ENCODE data around the gene TGM6. TPM values are rescaled to one million over a fixed set of nuclear protein-coding genes. Genes with fewer than 3 reads are reported as not detected.

Gene TGM6
- total and polyA plus RNA-seq, 4 donors, result not detected

- H3K4me1 ChIP-seq (ENCODE audit: control insufficient read depth in 5 of 5, insufficient read depth in 5 of 5, low read length in 5 of 5), result no peaks in the 10 kb centered on the region
- no peak overlapping the region for H3K27ac ChIP-seq (ENCODE audit: low read depth in 1 of 2, low read length in 1 of 2)
- H3K27me3 ChIP-seq (ENCODE audit: control insufficient read depth in 3 of 3, insufficient read depth in 3 of 3, low read length in 2 of 3), result peaks cover 0 to 5% (median 0%) of the 10 kb centered on the region in 3 donors
- ATAC-seq (ENCODE audit: insufficient read depth, low FRiP score) (no peak), DNase-seq (no peak)
- no peak overlapping the region for H3K4me3 ChIP-seq
- H3K36me3 ChIP-seq (ENCODE audit: control insufficient read depth in 4 of 4, insufficient read depth in 4 of 4, low read length in 4 of 4), result no peaks in the 10 kb centered on the region
- no peak for TF ChIP-seq CTCF (IDR thresholded peaks at IDR 0.05; ENCODE audit: control extremely low read depth, extremely low read depth)
- WGBS, 2 donors, result 73 to 95% methylated on average over 1 of the region's 1 CpG
- H3K9ac ChIP-seq (ENCODE audit: insufficient read depth in 1 of 2, low read length in 2 of 2), result no peak overlapping the region
- H3K9me3 ChIP-seq (ENCODE audit: control insufficient read depth in 4 of 4, insufficient read depth in 3 of 4, low read length in 3 of 4), result peaks cover 0 to 5% (median 0%) of the 10 kb centered on the region in 4 donors
Measured at GRCh38 chr20:2398449-2398848, 17.7 kb downstream of the TGM6 start.

DNA sequence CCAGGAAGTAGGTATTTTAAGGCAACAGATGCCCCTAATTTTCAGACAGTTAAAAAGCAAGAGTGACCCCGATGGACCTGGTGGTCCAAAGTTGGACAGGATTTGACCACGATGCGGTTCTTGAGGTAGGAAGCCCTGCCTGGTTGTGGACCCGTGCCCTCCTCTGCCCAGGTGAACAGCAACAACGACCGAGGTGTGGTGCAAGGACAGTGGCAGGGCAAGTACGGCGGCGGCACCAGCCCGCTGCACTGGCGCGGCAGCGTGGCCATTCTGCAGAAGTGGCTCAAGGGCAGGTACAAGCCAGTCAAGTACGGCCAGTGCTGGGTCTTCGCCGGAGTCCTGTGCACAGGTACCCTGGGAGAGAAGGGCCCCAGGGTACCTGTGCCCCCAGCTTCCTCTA lies 18.7 kb downstream of the TGM6 start:
- H3K4me1 ChIP-seq (ENCODE audit: control insufficient read depth in 5 of 5, insufficient read depth in 5 of 5, low read length in 5 of 5), result no peaks in the 10 kb centered on the region
- H3K27me3 ChIP-seq (ENCODE audit: control insufficient read depth in 3 of 3, insufficient read depth in 3 of 3, low read length in 2 of 3), result peaks cover 0 to 5% (median 0%) of the 10 kb centered on the region in 3 donors
- no peak for TF ChIP-seq CTCF (IDR thresholded peaks at IDR 0.05; ENCODE audit: control extremely low read depth, extremely low read depth)
- no peak overlapping the region for H3K27ac ChIP-seq (ENCODE audit: low read depth in 1 of 2, low read length in 1 of 2)
- H3K9ac ChIP-seq (ENCODE audit: insufficient read depth in 1 of 2, low read length in 2 of 2), result no peak overlapping the region
- WGBS, 2 donors, result 95 to 96% methylated on average over 16 of the region's 16 CpGs
- H3K36me3 ChIP-seq (ENCODE audit: control insufficient read depth in 4 of 4, insufficient read depth in 4 of 4, low read length in 4 of 4), result no peaks in the 10 kb centered on the region
- ATAC-seq (ENCODE audit: insufficient read depth, low FRiP score), result no peak
- no peak for DNase-seq
- peaks cover 0 to 6% (median 0%) of the 10 kb centered on the region in 4 donors for H3K9me3 ChIP-seq (ENCODE audit: control insufficient read depth in 4 of 4, insufficient read depth in 3 of 4, low read length in 3 of 4)
- H3K4me3 ChIP-seq, result no peak overlapping the region

- Histone ChIP-seq H3K4me1 (ENCODE audit: control insufficient read depth in 5 of 5, insufficient read depth in 5 of 5, low read length in 5 of 5) (no peaks in the 10 kb centered on the region), H3K27ac (ENCODE audit: low read depth in 1 of 2, low read length in 1 of 2) (no peak overlapping the region), H3K4me3 (no peak overlapping the region), H3K9ac (ENCODE audit: insufficient read depth in 1 of 2, low read length in 2 of 2) (no peak overlapping the region), H3K9me3 (ENCODE audit: control insufficient read depth in 4 of 4, insufficient read depth in 3 of 4, low read length in 3 of 4) (peaks cover 0 to 14% (median 0%) of the 10 kb centered on the region in 4 donors), H3K27me3 (ENCODE audit: control insufficient read depth in 3 of 3, insufficient read depth in 3 of 3, low read length in 2 of 3) (peaks cover 0 to 2% (median 0%) of the 10 kb centered on the region in 3 donors), H3K36me3 (ENCODE audit: control insufficient read depth in 4 of 4, insufficient read depth in 4 of 4, low read length in 4 of 4) (no peaks in the 10 kb centered on the region)
- WGBS, 2 donors, result 86% methylated on average over 11 of the region's 11 CpGs
- ATAC-seq (ENCODE audit: insufficient read depth, low FRiP score) (no peak), DNase-seq (no peak)
- TF ChIP-seq CTCF (IDR thresholded peaks at IDR 0.05; ENCODE audit: control extremely low read depth, extremely low read depth), result no peak
Measured at GRCh38 chr20:2400290-2400689, 19.6 kb downstream of the TGM6 start.

DNA sequence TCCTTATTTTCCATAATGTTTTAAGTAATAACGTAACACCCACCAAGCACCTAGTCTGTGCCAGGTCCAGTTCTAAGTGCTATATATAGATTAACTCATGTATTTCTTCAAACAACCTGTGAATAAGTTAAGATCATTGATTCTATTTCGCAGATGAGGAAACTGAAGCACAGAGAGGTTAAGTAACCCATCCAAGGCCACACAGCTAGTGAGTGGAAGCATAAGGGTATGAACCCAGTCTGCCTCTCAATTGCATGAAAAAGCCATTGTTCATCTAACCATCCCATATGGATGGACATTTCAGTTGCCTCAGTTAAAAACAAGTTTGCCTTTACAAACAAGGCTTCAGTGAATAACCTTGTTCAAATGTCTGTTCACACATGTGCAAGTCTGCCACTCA lies 20.8 kb downstream of the TGM6 start:
- Histone ChIP-seq H3K27ac (ENCODE audit: low read depth in 1 of 2, low read length in 1 of 2) (no peak overlapping the region), H3K36me3 (ENCODE audit: control insufficient read depth in 4 of 4, insufficient read depth in 4 of 4, low read length in 4 of 4) (no peaks in the 10 kb centered on the region), H3K27me3 (ENCODE audit: control insufficient read depth in 3 of 3, insufficient read depth in 3 of 3, low read length in 2 of 3) (no peaks in the 10 kb centered on the region), H3K9ac (ENCODE audit: insufficient read depth in 1 of 2, low read length in 2 of 2) (no peak overlapping the region), H3K9me3 (ENCODE audit: control insufficient read depth in 4 of 4, insufficient read depth in 3 of 4, low read length in 3 of 4) (peaks cover 0 to 19% (median 0%) of the 10 kb centered on the region in 4 donors), H3K4me1 (ENCODE audit: control insufficient read depth in 5 of 5, insufficient read depth in 5 of 5, low read length in 5 of 5) (peaks cover 0 to 1% (median 0%) of the 10 kb centered on the region in 5 donors), H3K4me3 (no peak overlapping the region)
- no peak for TF ChIP-seq CTCF (IDR thresholded peaks at IDR 0.05; ENCODE audit: control extremely low read depth, extremely low read depth)
- DNase-seq (no peak), ATAC-seq (ENCODE audit: insufficient read depth, low FRiP score) (no peak)
- WGBS, 2 donors, result 86 to 96% methylated on average over 2 of the region's 2 CpGs
